ENCODE results near the gene NUMBL. TPM values are rescaled to one million over a fixed set of nuclear protein-coding genes. Genes with fewer than 3 reads are reported as not detected.

The NUMBL gene
- total and polyA plus RNA-seq, 2 of the 13 experiments (the other 11 are each of a cell fraction or from before 2014, with no cell fraction given), result 0.49 to 2.3 TPM

- TF ChIP-seq PREB (CRISPR knock-in tag; IDR thresholded peaks at IDR 0.05), result no peak
- no peak for TF ChIP-seq HOXA7 (CRISPR knock-in tag; IDR thresholded peaks at IDR 0.05)
- peak; percentile 77 for TF ChIP-seq HOXA3 (CRISPR knock-in tag; IDR thresholded peaks at IDR 0.05)
- 0 out of 2 replicates have a peak, but pooled peaks have one; percentile 28 for TF ChIP-seq ZNF44 (CRISPR knock-in tag; IDR thresholded peaks at IDR 0.05)
- peak; percentile 26; the same call in 1 of the 2 replicates for TF ChIP-seq ZBTB25 (CRISPR knock-in tag; IDR thresholded peaks at IDR 0.05)
- TF ChIP-seq HNF4A (CRISPR knock-in tag; IDR thresholded peaks at IDR 0.05), result peak; percentile 95
- TF ChIP-seq THAP9 (CRISPR knock-in tag; IDR thresholded peaks at IDR 0.05; ENCODE audit: borderline replicate concordance), result no peak
- TF ChIP-seq ESRRA (CRISPR knock-in tag; IDR thresholded peaks at IDR 0.05; ENCODE audit: low read depth), result no peak
- TF ChIP-seq MTF2 (CRISPR knock-in tag; IDR thresholded peaks at IDR 0.05; ENCODE audit: borderline replicate concordance), result no peak
- TF ChIP-seq ARID3A (IDR thresholded peaks at IDR 0.05; ENCODE audit: low read depth, low read length), result no peak
- TF ChIP-seq ZNF143 (CRISPR knock-in tag; IDR thresholded peaks at IDR 0.05), result no peak
- TF ChIP-seq ZNF7 (CRISPR knock-in tag; IDR thresholded peaks at IDR 0.05), result no peak
- TF ChIP-seq HOMEZ (CRISPR knock-in tag; IDR thresholded peaks at IDR 0.05; ENCODE audit: low read depth), result no peak
- TF ChIP-seq ZXDC (CRISPR knock-in tag; IDR thresholded peaks at IDR 0.05), result 0 out of 2 replicates have a peak, but pooled peaks have one; percentile 34
- no peak for TF ChIP-seq SATB2 (CRISPR knock-in tag; IDR thresholded peaks at IDR 0.05)
- TF ChIP-seq ZNF556 (CRISPR knock-in tag; IDR thresholded peaks at IDR 0.05; ENCODE audit: borderline replicate concordance), result no peak; the same call in 1 of the 2 replicates
- no peak for TF ChIP-seq THAP11 (CRISPR knock-in tag; IDR thresholded peaks at IDR 0.05)
- no peak for TF ChIP-seq MLLT10 (CRISPR knock-in tag; IDR thresholded peaks at IDR 0.05)
- no peak; the same call in 1 of the 2 replicates for TF ChIP-seq JUND (CRISPR knock-in tag; IDR thresholded peaks at IDR 0.05)
These were observed 28.4 kb upstream of the NUMBL start (continued) for GRCh38 chr19:40718774-40719391.

Data from HepG2 (cell line).